NCI-H2029 treated with DMSO at 0.1 percent for 48 hours (cell line): ENCODE results near the gene U2AF2.

Experiments used
- DNase-seq: peaks from one replicate; lab custom pipeline; 2025; lab: John Stamatoyannopoulos, UW

U2AF2 gene

DNA sequence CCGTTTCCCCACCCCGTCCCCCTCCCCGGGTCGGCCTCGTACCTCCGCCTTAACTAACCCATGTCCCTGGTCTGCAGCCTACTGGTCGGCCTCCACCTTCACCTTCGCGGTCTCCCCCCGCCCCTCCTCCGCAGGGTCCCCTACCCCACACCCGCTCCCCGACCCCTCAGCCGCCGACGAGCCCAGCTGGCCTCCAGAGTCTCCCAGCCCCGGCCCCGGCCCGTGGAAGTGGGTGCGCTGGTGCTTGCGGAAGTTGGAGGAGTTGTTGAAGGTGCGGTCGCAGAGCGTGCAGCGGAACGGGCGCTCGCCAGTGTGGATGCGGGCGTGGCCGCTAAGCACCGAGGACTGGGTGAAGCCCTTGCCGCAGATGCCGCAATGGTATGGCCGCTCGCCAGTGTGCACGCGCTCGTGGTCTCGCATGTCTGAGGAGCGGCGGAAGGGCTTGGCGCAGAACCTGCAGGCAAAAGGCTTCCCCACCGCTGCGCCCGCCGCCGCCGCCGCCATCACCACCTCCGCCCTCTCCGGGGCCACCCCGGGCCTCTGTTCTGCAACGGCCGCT is 33.1 kb upstream of the U2AF2 start:
- no peak for DNase-seq

DNA sequence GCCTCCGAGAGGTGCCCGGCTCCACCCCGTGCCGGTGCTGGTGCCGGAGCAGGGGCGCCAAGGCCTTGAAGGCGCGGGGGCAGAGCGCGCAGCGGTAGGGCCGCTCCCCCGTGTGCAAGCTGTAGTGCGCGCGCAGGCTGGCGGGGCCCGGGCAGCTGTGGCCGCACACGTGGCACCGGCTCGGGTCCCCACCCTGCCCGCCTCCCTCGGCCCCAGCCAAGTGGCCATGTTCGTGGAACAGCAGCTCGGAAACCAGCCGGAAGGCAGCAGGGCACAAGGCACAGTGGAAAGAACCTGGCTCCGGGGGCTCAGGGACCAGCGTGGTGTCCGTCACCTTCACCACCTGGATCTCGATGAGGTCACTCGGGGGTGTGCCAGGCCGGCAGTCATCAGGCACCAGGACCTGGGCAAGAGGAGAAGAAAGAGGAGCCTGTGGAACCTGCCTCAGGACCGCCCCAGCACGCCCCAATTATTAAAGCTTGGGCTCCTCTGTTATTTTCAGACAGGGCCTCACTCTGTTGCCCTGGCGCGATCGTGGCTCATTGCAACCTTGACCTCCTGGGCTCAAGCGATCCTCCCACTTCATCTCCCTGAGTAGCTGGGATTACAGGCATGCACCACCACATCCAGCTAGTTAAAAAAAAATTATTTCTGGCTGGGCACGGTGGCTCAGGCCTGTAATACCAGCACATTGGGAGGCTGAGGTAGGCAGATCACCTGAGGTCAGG is 32.4 kb upstream of the U2AF2 start:
- DNase-seq, result no peak

DNA sequence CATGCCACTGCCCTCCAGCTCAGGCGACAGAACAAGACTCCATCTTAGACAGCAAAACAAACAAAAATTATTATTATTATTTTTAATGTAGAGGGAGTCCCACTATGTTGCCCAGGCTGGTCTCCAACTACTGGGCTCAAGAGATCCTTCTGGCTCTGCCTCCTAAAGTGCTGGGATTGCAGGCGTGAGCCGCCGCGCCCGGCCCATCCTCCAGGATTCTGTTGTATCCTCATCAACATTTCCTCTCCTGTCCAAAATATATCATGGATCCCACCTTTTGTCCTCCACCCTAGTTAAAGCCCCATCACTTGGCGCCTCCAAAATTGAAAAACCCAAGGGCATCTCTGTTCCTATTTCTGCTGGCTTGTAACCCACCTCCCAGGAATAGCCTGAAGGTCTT is 31.7 kb upstream of the U2AF2 start:
- no peak for DNase-seq

DNA sequence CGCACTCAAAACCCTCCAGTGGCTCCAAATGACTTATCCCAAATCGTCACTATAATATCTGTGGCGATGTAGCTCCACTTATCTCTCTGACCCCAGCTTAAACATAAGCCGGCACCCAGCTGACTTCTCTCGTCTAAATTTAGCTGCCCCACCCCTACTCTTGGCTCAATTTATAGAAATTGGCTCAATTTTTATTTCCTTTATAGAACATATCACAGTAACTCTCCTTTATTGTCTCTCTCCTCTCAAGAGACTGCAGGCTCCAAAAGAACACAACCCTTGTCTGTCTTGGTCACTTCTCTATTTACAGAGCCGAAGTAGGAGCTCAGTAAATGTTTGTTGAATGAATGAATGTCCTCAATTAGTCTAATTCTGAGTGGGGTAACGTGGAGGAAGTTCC is 31.3 kb upstream of the U2AF2 start:
- no peak for DNase-seq

DNA sequence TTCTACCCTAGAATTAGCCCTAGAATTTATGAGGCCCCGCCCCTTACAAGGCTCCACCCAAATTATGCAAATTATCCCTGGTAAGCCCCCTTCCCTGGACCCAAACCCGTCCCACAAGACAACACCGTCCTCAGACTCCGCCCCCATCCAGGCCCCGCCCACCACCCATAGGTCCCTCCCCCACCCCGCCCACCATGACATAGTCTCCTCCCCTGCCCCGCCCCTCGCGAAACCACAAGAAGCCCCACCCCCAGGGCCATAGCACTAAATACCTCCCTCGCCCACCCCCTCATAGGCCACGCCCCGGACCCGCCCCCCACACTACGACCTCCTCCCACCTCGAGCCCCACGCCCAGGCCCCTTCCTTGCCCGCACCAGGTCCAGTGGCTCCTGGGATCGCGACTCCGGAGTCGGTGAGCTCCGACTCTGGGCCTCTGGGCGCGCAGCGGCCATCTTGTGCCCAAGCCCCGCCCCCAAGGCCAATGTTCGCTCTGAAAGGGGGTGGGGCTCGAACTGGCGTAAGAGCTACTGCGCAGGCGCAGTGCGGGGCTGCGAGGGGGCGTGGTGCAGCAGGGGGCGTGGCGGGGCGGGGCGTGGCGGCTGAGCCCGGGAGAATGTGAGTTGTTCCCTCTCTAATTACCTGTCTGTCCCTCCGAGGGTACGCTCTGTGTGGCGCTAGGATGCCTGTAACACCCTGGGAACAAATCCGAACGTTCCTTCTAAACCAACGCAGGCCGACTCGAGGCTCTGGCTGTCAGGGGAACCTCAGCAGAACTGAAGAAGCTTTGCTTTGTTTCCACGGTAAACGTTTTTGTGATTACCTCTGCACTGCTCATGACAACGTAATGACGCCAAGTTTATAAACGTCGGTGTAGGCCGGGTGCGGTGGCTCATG is 30.5 kb upstream of the U2AF2 start, which contains the start of gene ZNF784:
TSS of gene ZNF784 (minus strand) at position 458 of the 895 bp plus-strand sequence. CDS start at position 453, 5 bp downstream.
- DNase-seq, result peak; percentile 85

DNA sequence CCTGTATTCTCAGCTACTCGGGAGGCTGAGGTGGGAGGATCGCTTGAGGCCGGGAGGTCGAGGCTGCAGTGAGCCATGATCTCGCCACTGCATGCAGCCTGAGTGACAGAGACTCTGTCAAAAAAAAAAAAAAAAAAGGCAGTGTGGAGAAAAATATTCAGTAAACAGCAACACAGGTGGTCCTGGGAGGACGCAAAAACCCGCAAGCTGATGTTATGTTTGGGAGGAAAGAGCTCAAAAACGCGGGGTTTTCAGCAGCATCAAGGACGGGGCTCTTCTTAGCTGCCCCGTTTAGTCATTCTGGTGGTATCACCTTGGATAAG is 29.9 kb upstream of the U2AF2 start:
- no peak for DNase-seq

DNA sequence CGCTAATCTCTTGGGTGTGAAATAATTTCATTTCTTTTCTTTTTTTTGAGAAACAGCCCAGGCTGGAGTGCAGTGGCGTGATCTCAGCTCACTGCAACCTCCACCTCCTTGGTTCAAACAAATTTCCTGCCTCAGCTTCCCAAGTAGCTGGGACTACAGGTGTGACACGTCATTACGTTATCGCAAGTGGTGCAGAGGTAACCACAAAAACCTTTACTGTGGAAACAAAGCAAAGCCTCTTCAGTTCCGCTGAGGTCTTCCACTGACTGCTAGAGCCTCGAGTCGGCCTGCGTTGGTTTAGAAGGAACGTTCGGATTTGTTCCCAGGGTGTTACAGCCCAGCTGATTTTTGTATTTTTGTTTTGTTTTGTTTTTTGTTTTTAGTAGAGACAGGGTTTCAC is 28.5 kb upstream of the U2AF2 start:
- no peak for DNase-seq

DNA sequence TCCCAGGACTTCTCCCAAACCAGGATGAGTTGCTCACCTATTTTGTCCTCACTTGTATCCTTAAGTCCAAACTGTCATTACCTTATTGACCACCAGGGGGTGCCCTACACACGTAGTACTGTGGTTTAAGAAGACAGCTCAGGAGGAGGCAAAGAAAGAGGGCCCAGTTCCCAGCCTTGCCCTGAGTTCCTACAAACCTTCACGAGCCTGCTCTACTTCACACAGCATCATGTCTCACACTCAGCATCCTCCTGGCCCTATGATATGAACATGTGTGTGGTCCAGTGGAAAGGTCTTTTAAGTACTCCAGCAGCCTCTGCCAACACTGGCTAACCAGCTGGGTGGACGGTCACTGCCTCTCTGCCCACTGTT is 22.4 kb upstream of the U2AF2 start:
- DNase-seq, result peak; percentile 74

DNA sequence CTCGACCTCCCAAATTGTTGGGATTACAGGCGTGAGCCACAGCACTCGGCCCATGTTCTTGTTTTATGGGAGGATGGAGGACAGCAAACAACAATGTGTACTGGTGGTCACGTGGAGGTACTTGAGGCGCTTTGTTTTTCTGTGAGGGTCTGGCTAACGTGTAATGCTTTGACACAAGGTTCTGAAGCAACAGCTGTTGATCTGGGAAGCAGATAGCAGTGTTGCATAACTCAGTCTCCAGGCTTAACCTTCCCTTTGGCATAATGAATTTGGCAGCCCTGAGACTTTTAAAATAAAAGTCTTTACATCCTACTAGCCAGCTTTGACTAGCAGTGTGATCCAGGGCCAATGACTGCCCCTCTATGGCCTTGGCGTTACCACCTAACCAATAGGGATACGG is 21.0 kb upstream of the U2AF2 start:
- DNase-seq, result no peak

DNA sequence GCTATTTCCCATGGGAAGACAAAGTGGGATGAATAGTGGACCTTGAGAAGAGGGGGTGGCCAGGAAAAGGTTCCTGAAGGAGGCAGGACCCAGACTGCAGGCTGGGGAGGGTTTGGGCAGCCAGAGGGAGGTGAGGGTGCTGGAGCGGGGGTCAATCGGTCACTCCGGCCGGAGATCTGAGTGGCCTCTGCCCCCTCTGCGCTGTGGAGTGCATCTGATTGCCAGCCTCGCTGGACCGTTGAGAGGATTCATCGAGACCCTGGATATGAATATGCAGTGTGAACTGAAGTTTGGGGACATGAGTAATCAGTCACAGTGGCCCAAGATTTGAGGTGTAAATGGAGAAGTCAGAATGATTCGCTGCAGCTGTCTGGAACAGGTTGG is 19.5 kb upstream of the U2AF2 start:
- no peak for DNase-seq

DNA sequence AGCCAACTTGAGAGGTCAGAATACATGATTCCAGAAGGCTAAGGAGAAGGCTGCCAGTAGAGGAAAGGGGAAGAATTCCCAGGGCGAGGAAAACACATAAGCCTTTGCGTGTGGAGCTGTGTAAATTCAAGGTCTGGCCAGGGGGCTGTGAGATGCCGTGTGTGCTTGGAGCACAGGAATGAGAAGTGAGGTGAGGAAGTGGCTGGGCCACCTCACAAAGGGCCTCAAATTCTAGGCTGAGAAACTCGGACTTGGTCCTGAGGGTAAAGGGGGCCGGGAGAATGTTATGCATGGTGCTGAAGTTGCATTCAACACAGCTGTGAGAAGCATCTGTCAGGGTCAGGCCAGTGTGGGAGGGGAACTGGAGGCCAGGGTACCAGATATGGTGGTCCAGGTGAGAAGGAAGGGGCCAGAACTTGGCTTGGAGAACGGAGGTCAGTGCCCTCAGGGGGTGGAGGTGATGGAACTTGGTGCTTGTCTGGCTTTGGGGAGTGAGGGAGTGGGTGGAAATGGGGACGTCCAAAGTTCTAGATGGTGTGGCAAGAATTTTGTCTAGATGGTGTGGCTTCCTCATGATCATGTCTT is 18.9 kb upstream of the U2AF2 start:
- no peak for DNase-seq

DNA sequence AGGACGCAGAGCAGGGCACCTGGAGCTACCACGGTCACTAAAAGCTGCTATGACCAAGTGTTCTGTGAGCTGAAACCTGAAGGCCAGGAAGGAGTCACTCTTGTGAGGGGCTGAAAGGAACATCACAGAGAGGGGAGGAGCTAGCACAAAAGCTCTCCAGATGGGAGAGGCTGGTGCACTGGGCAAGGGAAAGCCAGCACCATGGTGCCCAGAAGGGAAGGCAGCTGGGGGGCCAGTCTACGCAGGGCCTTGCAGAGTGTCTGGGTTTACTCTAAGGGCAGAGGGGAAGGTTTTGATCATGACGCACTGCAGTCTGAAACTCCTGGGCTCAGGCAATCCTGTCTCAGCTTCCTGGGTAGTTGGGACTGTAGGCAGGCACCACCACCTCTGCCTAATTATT is 18.1 kb upstream of the U2AF2 start:
- DNase-seq, result no peak

DNA sequence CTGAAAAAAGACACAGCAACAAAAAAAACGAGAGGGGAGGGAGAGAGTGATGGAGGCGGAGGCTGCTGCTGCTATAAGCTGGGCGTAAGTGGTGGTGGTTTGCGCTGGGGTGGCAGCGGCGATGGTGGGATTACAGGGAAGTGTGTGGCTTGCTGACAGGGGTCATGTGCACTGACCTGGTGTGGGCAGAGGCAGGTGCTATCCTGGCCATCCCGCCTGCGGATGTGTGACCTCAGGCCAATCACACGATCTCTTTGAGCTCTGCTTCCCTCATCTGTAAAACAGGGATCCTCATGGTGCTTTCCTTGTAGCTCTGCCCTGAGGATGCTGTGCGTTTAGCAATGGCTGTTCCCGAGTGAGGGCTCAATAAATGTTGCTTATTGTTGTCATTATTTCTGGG is 17.3 kb upstream of the U2AF2 start:
- no peak for DNase-seq

DNA sequence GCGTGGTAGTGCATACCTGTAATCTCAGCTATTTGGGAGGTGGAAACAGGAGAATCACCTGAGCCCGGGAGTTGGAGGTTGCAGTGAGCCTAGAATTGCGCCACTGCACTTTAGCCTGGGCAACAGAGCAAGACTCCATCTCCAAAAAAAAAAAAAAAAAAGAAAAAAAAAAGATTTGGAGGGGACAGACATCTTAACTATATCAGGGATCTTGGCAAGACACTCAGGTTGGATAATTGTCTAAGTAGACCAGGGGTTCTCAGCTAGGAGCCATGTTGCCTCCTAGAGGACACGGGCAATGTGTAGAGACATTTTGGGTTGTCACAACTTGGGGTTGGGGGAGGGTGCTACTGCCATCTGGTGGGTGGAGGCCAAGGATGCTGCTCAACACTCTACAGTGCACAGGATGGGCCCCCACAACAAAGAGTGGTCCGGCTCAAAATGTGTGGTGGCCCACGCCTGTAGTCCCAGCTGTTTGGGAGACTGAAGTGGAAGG is 15.9 kb upstream of the U2AF2 start:
- no peak for DNase-seq

DNA sequence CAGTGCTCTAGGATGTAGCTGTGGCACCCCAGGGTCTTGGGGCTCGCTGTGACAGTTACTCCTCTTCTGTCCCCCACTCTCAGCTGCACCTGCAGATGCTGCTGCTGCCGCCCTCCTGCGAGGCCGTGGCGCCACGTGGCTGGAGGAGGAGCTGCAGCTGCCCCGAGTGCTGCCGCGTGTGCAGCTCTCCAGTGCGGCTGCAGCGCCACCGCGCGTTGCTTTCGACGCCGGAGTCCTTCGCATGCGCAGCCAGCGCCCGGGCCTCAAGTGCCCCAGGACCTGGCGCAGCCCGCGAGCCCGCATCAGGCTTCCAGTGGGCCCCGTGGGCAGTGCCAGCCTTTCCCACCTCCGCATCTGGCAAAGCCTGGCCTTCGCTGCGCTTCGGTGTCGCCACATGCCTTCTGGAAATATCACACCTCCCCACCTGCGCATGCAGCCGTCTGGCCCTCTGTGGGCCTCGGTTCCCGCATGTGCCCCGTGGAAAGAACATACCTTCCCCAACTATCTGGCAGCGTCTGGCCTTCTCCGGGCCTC is 14.7 kb upstream of the U2AF2 start:
- DNase-seq, result no peak

DNA sequence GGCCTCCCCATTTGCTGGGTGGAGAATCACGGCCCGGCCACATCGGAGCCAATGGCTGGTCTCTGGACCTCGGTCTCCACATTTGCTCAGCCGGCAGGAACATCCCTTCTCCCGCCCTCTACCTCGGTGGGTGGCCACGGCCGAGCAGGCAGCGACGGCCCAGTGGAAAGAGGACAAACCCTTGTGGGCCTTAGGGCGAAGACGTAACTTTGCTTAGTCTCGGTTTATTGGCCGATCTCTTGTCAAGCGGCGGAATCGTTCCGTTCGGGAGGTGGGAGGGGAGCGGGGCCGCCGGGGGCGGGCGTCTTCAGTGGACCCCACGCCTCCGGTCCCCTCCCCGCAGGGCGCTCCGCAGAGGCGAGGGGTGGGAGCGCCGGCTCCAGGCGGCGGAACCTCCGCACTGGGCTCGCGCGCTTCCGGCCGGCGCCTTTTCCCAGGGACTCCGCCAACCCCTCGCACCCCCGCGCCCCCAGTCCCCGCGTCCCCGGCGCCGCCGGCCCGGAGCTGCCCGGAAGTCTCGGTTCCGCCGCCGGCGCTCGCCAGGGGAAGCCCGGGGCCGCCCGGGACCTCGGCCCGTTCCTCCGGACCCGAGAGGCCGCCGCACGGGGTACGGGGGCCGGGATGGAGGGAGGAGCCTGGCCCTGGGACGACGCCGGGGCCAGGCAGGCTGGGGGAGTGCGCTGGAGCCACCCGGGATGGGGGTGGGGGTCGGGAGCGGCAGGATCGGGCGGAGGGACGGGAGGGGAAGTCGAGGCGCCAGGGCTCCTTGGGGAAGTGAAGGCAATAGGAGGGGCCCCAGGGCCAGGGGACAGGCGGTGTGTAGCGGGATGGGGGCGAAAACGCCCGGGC is 14.0 kb upstream of the U2AF2 start, which contains the start of gene ZNF580:
TSS of gene ZNF580 (plus strand) at position 426 of the 849 bp plus-strand sequence. CDS start 1,507 bp downstream, outside the sequence.
- no peak for DNase-seq

DNA sequence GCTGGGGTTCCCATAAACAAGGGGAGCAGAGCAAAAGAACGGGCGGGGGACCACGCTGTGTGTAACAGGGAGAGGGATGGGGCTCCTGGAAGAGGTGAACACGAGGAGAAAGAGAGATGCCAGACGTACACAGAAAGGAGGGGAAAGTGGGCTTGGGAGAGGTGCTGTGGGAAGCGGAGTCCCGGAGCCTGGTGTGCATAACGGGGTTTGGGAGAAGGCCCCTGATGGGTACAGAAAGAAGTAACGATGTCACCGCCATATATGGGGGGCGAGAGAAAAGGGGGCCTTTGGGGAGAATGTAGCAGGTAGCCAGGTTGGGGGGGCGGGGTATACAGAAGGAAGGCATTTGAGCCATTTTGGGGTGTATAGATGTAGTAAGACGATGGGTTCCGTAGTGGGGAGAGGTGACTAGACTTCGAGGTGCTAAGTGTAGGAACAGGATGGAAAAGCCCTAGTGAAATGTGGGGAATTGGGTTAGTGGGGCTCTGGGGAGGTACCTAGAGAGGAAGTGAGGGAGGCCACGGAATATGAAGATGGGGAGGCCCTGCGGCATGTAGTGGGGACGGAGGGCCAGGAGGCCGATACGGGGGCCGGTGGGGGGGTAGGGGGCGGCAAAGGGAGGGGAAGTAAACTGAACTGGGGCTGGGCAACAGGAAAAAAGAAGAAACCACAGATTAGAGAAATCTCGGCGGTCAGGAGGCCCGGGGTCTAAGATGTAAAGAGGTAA is 13.2 kb upstream of the U2AF2 start:
- no peak for DNase-seq

DNA sequence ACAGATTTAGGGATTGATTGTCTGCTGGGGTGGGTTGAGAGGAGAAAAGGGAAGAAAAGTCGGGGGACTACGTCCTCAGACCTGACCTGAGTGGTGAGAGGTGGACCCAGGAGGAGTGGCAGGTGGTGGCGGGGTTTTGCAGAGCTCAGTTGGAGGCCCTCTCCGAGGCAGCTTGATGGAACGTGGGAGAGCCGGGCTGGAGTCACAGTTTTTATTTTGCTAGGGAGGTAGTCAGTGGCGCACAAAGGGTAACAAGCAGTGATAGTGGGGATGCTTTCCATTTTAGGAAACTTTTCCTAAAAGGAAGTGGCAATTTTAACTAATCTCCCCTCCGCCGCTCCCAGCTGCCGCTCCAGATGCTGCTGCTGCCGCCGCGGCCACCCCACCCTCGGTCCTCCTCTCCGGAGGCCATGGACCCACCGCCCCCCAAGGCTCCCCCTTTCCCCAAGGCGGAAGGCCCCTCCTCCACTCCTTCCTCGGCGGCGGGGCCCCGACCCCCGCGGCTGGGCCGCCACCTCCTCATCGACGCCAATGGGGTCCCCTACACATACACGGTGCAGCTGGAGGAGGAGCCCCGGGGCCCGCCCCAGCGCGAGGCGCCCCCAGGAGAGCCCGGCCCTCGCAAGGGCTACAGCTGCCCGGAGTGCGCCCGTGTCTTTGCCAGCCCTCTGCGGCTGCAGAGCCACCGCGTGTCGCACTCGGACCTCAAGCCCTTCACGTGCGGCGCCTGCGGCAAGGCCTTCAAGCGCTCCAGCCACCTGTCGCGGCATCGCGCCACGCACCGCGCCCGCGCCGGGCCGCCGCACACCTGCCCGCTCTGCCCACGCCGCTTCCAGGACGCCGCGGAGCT is 12.5 kb upstream of the U2AF2 start:
- no peak for DNase-seq

DNA sequence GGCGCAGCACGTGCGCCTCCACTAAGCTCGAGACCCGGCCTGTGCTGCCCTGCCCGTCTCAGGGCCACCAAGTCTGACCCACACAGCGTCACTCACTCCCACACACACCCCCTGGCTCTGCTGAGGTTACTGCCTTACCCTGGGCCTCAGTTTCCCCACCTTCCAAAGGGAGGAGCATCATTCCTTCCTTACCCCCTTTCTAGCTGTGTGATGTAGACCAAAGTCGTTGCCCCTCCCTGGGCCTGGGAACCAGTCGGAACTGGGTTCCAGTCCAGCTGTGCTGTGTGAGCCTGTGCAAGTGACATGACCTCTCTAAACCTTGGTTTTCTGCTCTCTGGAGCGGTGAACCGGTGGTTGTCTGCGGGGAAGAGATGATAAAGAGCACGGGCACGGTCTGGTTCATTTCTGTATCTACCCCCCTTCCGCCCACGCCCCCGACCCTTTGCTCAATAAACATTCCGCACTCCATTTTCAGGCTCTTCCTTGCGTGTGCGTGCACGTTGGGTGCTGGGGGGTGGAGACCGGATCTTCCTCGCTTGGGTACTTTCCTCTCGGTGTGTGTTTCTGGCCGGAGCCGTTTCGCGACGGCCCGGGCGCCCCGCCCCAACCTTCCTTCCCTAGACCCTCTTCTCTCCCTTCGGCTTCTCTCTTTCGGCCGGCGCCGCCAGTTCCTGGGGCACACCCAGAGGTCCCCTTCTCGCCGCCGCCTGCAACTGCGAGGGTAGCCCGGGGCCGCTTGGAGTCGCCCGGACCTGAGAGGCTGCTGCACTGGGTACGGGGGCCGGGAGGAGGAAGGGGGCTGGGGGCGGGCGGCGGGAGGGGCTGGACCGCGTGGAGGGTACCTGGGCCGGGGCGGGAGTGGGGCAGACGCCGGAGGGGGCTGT is 11.6 kb upstream of the U2AF2 start, which contains the start of gene ZNF581:
TSS of gene ZNF581 (plus strand) at position 647 of the 884 bp plus-strand sequence. CDS start 923 bp downstream, outside the sequence.
- DNase-seq, result peak; percentile 44
